HG02938 (cell line): ENCODE results near the gene NBAS.
A peak's percentile ranks its signal among the peaks of the same experiment; 100 is the strongest.
"Not testable (repeated sequence)": the region's sequence is repeated elsewhere in the genome, so short reads cannot be mapped to it uniquely, and the experiment has no call there.

Experiments used
- ATAC-seq: cut with Tn5 transposase; IDR thresholded peaks from one replicate; pipeline ENCODE4 v1.9.1; 2021; ENCODE audit warnings: mild to moderate bottlenecking, moderate library complexity; ENCODE audit not compliant: unreplicated experiment

Gene NBAS

GRCh38 chr2:15325296-15325695 lies 235.8 kb downstream of the NBAS start:
- no peak for ATAC-seq

GRCh38 chr2:15323227-15323626 lies 237.9 kb downstream of the NBAS start:
- ATAC-seq, result no peak

GRCh38 chr2:15321481-15321880 lies 239.7 kb downstream of the NBAS start:
- ATAC-seq, result not testable (repeated sequence)

GRCh38 chr2:15316370-15316814 lies 244.7 kb downstream of the NBAS start:
- no peak for ATAC-seq

- no peak for ATAC-seq
These were observed 245.7 kb downstream of the NBAS start for GRCh38 chr2:15315411-15315810.

- peak; percentile 91 for ATAC-seq
These were observed 247.5 kb downstream of the NBAS start for GRCh38 chr2:15313657-15314056.

GRCh38 chr2:15311926-15312325 lies 249.2 kb downstream of the NBAS start:
- no peak for ATAC-seq

GRCh38 chr2:15311201-15311907 lies 249.8 kb downstream of the NBAS start:
- peak; percentile 44 for ATAC-seq

GRCh38 chr2:15307526-15307925 lies 253.6 kb downstream of the NBAS start:
- ATAC-seq, result no peak

- ATAC-seq, result no peak
These were observed 254.4 kb downstream of the NBAS start for GRCh38 chr2:15306706-15307105.

GRCh38 chr2:15303874-15304273 lies 257.3 kb downstream of the NBAS start:
- no peak for ATAC-seq

- ATAC-seq, result no peak
These were observed 259.0 kb downstream of the NBAS start for GRCh38 chr2:15302154-15302553.

GRCh38 chr2:15300624-15301573 lies 260.2 kb downstream of the NBAS start:
- ATAC-seq, result no peak

GRCh38 chr2:15299904-15300520 lies 261.1 kb downstream of the NBAS start:
- no peak for ATAC-seq

GRCh38 chr2:15298770-15299169 lies 262.4 kb downstream of the NBAS start:
- ATAC-seq, result no peak

- ATAC-seq, result peak; percentile 85
These were observed 267.7 kb downstream of the NBAS start for GRCh38 chr2:15293262-15293937.

- no peak for ATAC-seq
These were observed 273.5 kb downstream of the NBAS start for GRCh38 chr2:15287447-15288184.

GRCh38 chr2:15284614-15285013 lies 276.5 kb downstream of the NBAS start:
- ATAC-seq, result no peak

GRCh38 chr2:15281681-15282080 lies 279.5 kb downstream of the NBAS start:
- ATAC-seq, result no peak

- ATAC-seq, result no peak
These were observed 281.8 kb downstream of the NBAS start for GRCh38 chr2:15279201-15279876.
